RPMI7951 (cell line): ENCODE results near the gene HK2. TPM values are rescaled to one million over a fixed set of nuclear protein-coding genes. Genes with fewer than 3 reads are reported as not detected.
"Not testable (repeated sequence)": the region's sequence is repeated elsewhere in the genome, so short reads cannot be mapped to it uniquely, and the experiment has no call there.

Experiments
- DNase-seq: peaks from one replicate; pipeline ENCODE4 v3.0.0-alpha.2; 2012; ENCODE audit warnings: low read depth
- total RNA-seq: library from RNA; depleted of rRNA; stranded (reverse); fragments of >200 nt; shearing (Covaris generic); gene quantifications from 2 replicates; pipeline ENCODE4 v1.2.3, GENCODE V29; 2014

The HK2 gene
- total RNA-seq, 1 experiment from 2014 or later = 16.5 TPM

DNA sequence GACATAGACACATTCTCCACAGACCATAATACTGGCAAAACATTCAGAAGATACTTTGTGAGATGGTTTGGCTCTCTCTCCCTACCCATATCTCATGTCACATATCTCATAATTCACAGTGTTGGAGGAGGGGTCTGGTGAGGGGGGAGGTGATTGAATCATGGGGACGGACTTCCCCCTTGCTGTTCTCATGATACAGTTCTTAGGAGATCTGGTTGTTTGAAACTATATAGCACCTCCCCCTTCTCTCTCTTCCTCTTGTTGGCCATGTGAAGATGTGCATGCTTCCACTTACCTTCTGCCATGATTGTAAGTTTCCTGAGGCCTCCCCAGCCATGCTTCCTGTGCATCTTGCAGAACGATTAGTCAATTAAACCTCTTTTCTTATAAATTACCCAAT is 61.1 kb downstream of the HK2 start:
- DNase-seq = no peak

DNA sequence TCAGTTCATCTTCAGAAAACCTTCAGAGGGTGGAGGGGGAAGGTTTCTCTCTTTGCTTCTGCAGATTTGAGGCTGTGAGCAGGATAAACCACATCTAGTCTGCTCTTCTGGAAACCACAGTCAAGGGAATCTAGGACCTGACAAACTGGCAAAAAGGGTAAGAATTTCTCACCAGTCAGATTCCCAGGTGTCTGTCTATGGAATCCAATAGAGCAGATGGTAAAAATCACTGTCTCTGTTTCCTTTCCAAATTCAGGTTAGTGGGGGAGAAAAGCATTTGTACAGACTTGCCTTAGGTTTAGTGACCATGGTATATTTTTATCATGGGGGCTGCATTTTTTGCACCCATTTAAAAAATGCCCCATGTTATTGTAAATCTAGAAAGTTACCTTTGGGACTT is 62.3 kb downstream of the HK2 start:
- no peak for DNase-seq

DNA sequence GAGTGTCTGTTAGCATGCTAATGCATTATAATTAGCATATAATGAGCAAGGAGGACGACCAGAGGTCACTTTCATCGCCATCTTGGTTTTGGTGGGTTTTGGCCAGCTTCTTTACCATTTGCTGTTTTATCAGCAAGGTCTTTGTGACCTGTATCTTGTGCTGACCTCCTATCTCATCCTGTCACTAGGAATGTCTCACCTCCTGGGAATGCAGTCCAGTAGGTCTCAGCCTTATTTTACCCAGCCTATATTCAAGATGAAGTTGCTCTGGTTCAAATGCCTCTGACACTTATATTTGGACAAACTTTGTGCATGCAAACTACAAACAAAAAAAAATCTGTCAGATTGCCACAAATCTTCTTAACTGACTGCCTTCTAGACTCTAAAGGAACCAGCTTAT is 66.3 kb downstream of the HK2 start:
- not testable (repeated sequence) for DNase-seq

DNA sequence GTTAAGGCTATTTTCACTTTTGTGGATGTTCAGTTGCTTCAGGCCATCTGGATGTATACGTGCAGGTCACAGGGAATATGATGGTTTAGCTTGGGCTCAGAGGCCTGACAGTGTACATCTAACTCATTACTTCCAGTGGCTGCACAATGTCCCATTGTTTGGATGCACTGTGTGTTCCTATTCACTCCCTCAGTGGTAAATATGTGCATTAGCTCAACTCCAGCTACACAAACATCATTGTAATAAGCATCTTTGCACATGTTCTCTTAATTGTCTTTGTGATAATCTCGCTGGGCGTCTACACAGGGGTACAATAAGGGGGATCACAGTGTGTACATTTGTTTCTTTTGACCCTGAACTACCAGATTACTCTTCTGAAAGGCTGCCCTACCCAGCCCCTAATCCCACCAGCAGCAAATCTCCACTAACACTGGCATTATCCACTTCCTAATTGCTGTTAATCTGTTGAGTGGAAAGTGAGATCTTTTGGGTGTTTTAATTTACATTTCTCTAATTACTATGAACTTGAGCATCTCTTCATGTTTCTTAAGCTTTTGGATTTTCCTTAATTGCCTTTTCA is 68.4 kb downstream of the HK2 start:
- DNase-seq = no peak

DNA sequence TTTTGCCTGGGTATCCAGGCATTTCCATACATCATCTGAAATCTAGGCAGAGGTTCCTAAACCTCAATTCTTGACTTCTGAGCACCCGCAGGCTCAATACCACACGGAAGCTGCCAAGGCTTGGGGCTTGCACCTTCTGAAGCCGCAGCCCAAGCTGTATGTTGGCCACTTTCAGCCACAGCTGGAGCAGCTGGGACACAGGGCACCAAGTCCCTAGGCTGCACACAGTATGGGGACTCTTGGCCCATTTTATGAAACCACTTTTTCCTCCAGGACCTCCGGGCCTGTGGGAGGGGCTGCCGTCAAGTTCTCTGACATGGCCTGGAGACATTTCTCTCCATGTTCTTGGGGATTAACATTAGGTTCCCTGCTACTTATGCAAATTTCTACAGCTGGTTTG is 72.5 kb downstream of the HK2 start:
- no peak for DNase-seq

DNA sequence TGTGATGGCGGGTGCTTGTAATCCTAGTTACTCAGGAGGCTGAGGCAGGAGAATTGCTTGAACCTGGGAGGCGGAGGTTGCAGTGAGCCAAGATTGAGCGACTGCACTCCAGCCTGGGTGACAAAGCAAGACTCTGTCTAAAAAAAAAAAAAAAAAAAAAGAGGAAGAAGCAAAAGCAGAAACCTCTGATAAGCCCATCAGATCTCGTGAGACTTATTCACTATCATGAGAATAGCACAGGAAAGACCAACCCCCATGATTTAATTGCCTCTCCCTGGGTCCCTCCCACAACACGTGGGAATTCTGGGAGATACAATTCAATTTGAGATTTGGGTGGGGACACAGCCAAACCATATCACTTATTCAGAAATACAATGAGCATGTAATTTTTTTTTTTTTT is 73.6 kb downstream of the HK2 start:
- not testable (repeated sequence) for DNase-seq

DNA sequence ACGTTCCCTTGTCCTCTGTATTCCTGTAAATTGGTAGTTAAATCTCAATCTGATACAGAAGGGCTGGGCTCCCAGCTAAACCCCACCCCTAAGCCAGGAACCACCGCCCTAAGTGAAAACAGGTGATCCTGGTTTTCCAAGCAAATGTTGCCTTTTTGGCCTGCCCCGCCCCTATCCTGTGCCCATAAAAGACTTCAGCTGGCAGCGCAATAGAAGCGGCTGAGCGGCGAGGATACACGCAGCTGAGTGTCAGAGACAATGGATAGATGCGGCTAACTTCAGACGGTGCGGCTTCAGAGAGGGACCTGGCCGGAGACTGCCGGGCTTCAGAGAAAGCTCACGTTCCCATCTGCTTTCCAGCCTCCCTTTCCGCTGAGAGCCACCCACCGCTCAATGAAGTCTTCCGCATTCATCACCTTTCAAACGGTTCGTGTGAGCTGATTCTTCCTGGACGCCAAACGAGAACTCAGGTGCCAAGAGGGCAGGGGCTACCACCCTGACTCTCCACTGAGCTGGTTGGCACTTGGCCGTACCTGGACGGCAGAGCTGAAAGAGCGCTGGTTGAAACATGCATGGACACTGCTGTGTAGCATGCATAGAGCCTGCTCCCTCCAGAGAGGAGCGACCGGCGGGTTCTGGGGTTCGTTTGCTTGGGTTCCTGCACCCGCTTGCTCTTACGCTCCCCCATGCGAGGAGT is 75.0 kb downstream of the HK2 start:
- DNase-seq = no peak

DNA sequence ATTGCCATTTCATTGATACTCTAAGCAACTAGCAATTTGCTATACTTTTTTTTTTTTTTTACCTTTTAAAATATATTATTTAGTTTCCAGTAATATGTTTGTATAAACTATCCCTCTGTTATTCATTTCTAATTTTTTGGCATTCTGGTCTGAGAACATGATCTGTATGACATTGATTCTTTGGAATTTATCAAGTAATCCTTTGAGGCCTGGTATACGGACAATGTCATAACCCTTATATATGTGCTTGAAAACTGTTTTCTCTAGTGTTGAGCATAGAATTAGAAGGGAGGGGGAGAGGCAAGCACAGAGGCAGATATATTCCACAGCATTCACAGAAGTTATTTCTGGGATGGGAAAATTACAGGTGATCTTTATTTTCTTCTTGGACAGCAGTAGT is 76.3 kb downstream of the HK2 start:
- no peak for DNase-seq

DNA sequence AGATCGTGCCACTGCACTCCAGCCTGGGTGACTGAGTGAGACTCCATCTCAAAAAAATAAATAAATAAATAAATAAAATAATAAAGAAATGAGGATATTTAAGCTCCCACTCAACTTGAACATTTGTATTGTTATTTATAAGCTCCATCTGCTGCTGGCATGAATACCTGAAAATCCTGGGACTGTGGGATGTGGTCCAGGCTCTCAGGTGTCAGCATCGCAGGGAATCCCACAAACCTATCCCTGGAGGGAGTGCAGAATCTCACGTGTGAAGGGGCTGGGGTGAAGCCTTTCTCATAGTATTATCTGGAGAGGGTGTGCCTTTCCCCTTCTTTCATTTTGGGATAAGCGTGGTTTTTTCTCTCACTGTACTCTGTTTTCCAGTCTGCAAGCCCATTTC is 77.1 kb downstream of the HK2 start:
- no peak for DNase-seq

DNA sequence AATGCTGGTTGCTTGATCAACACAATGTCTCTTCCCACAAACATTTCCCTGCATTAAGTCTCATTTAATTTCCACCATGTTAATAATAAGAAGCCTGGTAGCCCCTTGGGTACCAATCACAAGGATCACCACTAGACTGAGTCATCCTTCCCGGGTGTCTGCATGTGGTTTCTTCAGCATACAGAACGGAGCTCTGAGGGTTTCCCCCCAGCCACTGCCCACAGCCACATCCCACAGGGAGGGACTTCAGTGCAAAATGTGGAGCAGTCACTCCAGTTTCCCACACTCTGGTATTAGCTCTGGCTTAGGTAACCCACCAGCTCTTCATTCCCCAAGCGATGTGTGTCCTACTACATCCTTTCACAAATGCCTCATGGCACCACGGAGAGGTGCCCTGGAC is 81.8 kb downstream of the HK2 start:
- DNase-seq = peak; percentile 90

DNA sequence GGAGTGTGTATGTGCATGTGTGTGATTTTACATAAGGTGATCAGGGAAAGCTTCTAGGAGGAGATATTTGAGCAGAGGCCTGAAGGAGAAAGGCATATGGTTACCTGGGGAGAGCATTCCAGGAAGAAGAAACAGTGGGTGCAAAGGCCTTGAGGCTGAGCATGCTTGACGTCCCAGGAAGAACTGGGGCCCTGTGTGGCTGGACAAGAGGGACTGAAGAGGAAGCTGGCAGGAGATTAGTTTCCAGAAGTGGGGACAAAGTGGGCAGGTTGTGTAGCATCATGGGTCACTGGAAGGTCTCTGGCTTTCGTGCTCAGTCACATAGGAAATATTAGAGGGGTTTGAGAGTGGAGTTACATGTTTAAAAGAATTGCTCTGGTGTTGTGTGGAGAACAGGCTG is 82.5 kb downstream of the HK2 start:
- no peak for DNase-seq

DNA sequence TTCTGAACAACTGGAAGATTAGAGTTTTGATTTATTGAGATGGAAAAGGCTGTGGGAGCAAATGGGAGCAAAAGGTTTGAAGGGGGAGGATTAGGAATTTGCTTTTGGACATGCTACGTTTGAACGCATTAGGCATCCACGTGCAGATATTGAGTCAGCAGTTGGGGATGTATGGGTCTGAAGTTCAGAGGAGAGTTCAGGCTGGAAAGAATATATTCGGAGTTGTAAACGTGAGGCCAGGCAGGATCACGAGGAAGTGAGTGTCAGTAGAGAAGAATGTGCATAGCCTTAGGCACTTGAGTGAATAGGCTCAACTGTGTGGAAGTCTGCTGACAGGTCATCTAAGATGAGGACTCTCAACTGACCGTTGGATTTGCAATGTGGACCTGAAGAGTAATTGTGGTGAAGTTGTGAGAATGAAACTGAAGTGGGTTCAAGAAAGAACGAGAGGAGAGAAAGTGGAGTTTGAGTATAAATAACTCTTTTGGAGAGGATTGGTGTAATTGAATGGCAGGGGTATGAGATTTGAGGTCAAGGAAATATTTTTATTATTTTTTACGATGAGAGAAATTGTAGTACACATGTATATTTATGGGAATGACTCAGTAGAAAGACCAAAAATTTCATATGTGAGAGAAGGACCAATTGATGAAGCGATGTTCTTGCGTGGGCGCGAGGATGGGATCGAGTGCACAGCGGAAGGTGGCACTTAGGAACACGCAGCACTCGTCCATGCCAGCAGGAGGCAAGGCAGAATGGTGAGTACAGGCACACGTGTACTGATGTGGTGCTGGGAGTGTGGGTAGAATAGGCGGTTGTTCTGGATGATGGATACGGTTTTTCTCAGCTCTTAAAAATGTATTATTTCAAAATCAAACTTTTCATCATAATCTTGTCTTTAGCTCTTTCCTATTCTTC is 84.0 kb downstream of the HK2 start:
- DNase-seq = peak; percentile 98

DNA sequence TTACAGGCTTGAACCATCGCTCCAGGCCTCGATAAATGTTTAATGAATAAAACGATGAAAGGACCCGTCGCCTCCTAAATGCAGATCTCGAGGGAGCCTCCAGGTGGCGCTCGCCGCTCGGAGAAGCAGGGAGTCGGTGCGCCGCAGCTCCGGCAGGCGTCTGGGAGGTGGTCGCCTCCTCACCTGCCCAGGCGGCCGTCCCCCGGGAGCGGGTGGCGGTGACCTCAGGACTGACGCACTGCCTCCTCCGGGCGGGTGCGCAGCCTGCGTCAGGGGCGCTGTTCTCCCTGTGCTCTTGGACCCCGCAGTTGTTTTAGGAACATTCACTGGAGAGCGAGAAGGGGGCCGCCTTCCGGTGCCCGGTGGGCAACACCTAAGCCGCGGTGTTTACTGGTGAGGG is 85.9 kb downstream of the HK2 start:
- DNase-seq = no peak

DNA sequence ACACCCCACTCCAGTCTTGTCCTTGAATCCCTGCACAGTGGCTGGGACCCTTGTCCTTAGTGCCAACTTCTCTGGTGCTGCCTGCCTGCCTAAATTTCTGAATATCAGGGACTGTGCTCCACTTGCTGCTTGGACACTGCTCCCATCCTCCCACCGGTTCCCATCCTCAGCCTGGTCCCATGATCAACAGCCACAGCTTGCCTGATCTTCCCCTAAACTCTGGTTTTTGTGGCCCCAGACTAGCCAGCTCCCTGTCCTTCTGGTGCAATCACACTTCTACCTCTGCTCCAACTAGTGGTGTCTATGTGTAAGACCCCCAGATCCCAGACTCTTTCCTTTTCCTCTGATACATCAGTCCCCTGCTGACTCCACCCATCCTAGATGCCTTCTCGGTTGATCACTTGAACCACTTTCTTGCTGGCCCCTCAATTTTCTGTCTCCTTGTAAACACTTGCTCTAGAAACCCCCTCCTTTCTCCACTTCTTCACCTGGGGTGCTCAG is 87.4 kb downstream of the HK2 start:
- DNase-seq = no peak

DNA sequence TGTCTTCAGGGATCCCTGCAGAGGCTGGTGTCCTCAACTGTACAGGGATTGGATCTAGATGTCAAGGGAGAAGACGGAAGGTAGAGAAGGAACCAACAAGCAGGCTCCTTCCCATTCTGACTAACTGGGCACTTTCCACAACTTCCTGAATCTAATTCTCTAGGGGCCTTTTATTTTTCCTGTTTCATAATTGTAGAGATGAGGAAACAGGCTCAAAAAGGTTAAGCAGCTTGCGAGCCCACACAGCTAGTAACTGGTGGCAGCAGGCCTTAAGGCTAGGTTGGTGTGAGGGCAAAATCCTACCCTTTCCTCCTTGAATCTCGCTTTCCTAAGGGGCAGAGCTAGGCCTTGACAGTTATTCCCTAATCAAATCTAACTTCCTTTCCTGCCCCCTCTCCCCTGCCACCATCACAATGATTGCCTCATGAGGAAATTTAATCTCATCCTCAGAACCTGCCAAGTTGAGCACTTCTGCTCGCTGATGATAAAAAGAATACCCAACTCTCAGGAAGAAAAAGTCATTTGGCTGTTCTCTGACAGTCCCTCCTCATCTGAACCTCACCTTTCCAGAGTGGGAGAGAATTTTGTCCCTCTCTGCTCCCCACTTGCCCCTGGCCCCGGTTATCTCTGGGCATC is 88.8 kb downstream of the HK2 start:
- DNase-seq = no peak

DNA sequence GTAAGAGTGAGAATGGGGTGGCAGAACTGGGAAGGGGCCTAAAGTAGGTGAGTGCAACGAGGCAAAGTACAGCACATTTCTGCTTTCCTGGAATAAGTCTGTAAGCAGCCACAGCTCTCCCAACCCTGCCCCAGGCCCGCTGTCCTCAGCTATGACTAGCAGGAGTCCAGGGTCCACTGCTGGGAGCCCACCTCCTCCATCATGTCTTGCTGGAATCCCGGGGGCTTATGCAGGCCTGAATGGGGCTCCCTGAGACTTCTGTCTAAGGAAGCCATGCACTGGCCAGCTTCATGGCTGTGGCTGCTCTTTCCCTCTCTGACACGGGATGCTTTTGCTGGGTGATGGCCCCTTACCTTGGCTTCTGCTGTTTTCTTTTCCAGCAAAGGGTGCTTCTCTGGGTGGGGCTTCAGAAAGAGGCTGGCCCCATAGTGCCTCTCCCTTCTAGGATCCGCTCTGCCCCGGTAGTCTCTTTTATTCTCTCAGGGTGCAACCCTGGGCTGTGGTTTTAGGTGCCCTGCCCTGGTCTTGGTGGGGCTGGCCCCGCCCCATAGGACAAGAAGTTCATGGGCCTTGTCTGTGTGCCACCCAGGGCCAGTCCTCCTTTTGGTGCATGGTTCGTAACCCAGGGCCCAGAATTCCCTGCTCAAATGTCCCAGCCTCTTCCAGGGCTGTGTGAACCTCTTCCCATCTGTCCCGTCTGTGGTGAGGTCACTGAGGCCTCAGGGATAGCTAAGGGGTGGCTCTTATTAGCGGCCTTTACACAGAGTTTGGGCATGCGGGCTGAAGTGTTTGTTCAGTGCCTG is 90.7 kb downstream of the HK2 start:
- DNase-seq = no peak

DNA sequence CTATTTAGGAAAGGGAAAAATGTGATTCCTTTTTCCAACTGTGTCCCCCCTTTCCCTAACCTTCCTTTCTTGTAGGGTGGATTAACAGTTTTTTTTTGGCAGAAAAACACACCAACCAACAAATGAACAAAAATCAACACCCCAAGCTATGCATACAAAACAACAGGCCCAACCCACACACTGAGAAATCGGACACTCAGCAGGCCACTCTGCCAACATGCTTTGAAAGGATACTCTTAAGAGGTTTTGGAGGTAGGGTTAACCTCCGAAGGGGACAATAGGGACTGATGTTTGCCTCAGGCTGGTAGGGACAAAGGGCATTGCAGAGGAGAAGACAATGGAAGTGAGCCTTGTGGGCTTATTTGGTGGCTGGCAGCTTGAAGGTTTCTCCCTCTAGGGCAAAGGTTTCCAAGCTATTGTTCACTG is 91.4 kb downstream of the HK2 start:
- DNase-seq = no peak

DNA sequence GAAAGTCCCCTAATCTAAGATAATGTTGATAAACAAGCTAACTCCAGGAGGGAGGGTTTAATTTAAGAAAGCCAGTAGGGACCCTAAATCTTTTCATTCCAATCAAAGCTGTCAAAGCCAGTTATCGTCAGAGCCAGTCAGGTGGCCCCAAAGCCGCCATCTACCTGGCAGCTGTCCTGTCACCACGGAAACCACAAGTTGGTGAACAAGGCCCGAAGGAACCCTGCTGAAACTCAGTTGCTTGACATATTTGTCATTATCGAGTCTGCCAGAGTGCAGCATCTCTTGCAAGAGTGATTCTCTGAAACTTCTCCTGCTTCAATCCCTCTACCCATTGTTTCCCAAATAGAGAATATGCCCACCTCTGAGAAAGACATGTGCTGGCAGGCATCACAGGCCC is 93.7 kb downstream of the HK2 start:
- no peak for DNase-seq

DNA sequence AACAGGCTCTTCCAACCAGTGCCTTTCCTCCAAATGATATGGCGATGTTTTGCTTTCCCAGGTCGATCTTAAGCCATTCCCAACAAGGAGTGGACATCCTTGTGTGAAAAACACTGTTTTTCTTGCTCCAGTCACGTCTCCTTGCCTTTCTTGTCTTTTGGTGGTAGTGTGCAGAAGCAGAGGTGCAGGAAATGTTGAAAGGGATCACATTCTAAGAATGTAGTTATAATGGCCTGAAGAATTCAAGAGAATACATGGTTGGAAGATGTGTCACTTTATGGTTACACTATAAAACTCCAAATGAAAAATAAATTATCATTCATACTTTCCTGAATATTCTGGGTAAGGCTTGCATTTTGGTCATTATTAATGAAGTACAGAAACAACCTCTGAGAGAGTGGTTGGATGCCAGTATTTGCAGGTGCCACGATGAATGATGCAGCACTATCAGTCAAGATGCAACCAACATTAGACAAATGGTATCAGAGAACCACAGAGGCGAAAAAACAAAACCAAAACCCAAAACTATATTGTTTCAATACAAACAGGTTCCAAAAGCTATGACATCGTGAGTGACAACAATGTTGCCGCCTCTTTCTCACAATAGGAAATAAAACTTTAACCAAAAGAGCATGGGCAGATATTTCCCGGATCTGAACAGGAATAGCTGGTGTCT is 97.0 kb downstream of the HK2 start:
- DNase-seq = no peak

DNA sequence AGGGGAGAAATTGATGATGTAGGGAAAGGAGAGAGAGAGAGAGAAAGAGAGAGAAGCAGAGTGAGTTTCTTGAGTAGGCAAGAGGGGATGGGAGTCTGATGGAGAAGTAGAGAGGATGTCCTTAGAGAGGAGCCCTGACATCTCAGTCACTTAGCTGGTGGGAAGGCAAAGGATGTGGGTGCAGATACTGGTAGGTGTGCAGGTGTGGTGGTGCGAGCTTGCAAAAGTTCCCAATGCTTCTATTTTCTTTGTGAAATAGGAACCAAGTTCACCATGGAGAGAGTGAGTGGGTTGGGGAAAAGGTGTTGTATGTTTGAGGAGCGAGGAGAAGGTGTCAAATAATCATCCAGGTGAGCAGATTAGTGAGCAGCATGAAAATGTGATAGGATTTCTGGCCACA is 98.0 kb downstream of the HK2 start:
- DNase-seq = no peak

DNA sequence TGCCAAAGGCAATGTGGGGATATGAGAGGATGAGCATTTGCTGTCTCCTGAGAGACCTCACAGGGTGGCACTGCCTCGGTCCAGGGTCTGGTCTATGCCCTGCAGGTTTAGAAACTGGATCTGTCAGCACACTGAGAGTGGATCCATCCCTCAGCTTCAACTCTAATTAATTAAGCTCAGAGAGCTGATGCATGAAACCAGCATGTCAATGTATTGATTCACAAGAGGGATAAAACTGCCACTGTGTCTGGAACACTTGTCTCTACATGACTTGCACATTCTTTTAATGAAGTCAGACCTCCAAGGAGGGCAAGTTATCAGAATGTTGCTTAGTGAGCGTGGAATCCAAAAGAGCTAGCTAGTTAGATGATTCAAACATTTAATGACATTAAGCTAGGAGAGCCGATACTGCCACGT is 102.1 kb downstream of the HK2 start:
- peak; percentile 25 for DNase-seq
